HG02763 (cell line): ENCODE results near the gene MAML3.

Experiments used
- ATAC-seq: cut with Tn5 transposase; IDR thresholded peaks from one replicate; pipeline ENCODE4 v1.9.1; 2021; ENCODE audit warnings: mild to moderate bottlenecking, moderate library complexity; ENCODE audit not compliant: unreplicated experiment

MAML3 gene

GRCh38 chr4:139907001-139907809, 246.8 kb downstream of the MAML3 start:
- ATAC-seq = no peak

GRCh38 chr4:139905489-139905888, 248.5 kb downstream of the MAML3 start:
- ATAC-seq = no peak

- no peak for ATAC-seq
Observed at GRCh38 chr4:139904406-139904805, 249.6 kb downstream of the MAML3 start.

- ATAC-seq = no peak
Observed at GRCh38 chr4:139903845-139904244, 250.1 kb downstream of the MAML3 start.

GRCh38 chr4:139902321-139903320, 251.4 kb downstream of the MAML3 start:
- no peak for ATAC-seq

- no peak for ATAC-seq
Observed at GRCh38 chr4:139901531-139902320, 252.3 kb downstream of the MAML3 start.

GRCh38 chr4:139900964-139901376, 253.0 kb downstream of the MAML3 start:
- no peak for ATAC-seq

- ATAC-seq = no peak
Observed at GRCh38 chr4:139899346-139899745, 254.6 kb downstream of the MAML3 start.

- ATAC-seq = no peak
Observed at GRCh38 chr4:139898293-139898692, 255.7 kb downstream of the MAML3 start.

GRCh38 chr4:139896091-139896604, 257.8 kb downstream of the MAML3 start:
- no peak for ATAC-seq

GRCh38 chr4:139893801-139894200, 260.2 kb downstream of the MAML3 start:
- no peak for ATAC-seq

- no peak for ATAC-seq
Observed at GRCh38 chr4:139892973-139893736, 260.8 kb downstream of the MAML3 start.

GRCh38 chr4:139890816-139891215, 263.2 kb downstream of the MAML3 start:
- no peak for ATAC-seq

- ATAC-seq = no peak
Observed at GRCh38 chr4:139889901-139890300, 264.1 kb downstream of the MAML3 start.

GRCh38 chr4:139889264-139889663, 264.7 kb downstream of the MAML3 start:
- ATAC-seq = no peak

- ATAC-seq = no peak
Observed at GRCh38 chr4:139887962-139888735, 265.8 kb downstream of the MAML3 start.

- no peak for ATAC-seq
Observed at GRCh38 chr4:139887376-139887802, 266.6 kb downstream of the MAML3 start.

- no peak for ATAC-seq
Observed at GRCh38 chr4:139886798-139887197, 267.2 kb downstream of the MAML3 start.

- ATAC-seq = no peak
Observed at GRCh38 chr4:139884438-139884837, 269.5 kb downstream of the MAML3 start.
